Neural cell (in vitro differentiated cells): Measurements from ENCODE around the gene DNMT3A. TPM values are rescaled to one million over a fixed set of nuclear protein-coding genes. Genes with fewer than 3 reads are reported as not detected.
A peak's percentile ranks its signal among the peaks of the same experiment; 100 is the strongest.

Source experiments
- H2AFZ ChIP-seq: fragments of 200-600, 300-800 bp; sonication (generic), shearing (Covaris generic); 2 replicates; pipeline ENCODE4 v1.6.0; 2014; ENCODE audit warnings: low read depth, mild to moderate bottlenecking, antibody characterized with exemption, low read length, moderate library complexity
- H3F3A ChIP-seq: fragments of 200-600 bp; shearing (Covaris generic); 2 replicates; pipeline ENCODE4 v1.6.1; 2016; ENCODE audit warnings: mild to moderate bottlenecking, moderate library complexity, mixed read lengths, antibody characterized with exemption, low read length; ENCODE audit not compliant: insufficient read depth, poor library complexity, severe bottlenecking
- H3K27ac ChIP-seq: fragments of 200-600, 300-800 bp; sonication (generic), shearing (Covaris generic); 2 replicates; pipeline ENCODE4 v1.5.1; 2014; ENCODE audit warnings: mild to moderate bottlenecking, low read length, moderate library complexity
- H3K27me3 ChIP-seq: fragments of 300-800, 200-600 bp; sonication (generic), shearing (Covaris generic); 2 replicates; pipeline ENCODE4 v1.6.0; 2014; ENCODE audit warnings: mild to moderate bottlenecking, low read depth, low read length, moderate library complexity; ENCODE audit not compliant: insufficient read depth
- H3K36me3 ChIP-seq: fragments of 300-800, 200-600 bp; sonication (generic), shearing (Covaris generic); 2 replicates; pipeline ENCODE4 v1.5.1; 2014; ENCODE audit warnings: mild to moderate bottlenecking, antibody characterized with exemption, low read length, moderate library complexity; ENCODE audit not compliant: insufficient read depth
- H3K4me2 ChIP-seq: fragments of 300-800, 200-600 bp; sonication (generic), shearing (Covaris generic); 2 replicates; pipeline ENCODE4 v1.6.0; 2014; ENCODE audit warnings: mild to moderate bottlenecking, low read length
- H3K4me3 ChIP-seq: fragments of 300-800, 200-600 bp; sonication (generic), shearing (Covaris generic); 2 replicates; pipeline ENCODE4 v1.5.1; 2014; ENCODE audit warnings: mild to moderate bottlenecking, low read length, moderate library complexity
- H3K79me2 ChIP-seq: fragments of 200-600 bp; shearing (Covaris generic); replicated peaks from 2 replicates; pipeline ENCODE4 v1.6.0; 2014; ENCODE audit warnings: mild to moderate bottlenecking, low read length, moderate library complexity; ENCODE audit not compliant: insufficient read depth
- H3K9ac ChIP-seq: fragments of 300-800, 200-600 bp; sonication (generic), shearing (Covaris generic); 2 replicates; pipeline ENCODE4 v1.6.1; 2016; ENCODE audit warnings: mild to moderate bottlenecking, low read length, mixed read lengths
- H3K9me2 ChIP-seq: fragments of 200-600 bp; shearing (Covaris generic); 2 replicates; pipeline ENCODE4 v1.6.1; 2016; ENCODE audit warnings: mild to moderate bottlenecking, low read length, mixed read lengths; ENCODE audit not compliant: insufficient read depth
- H3K9me3 ChIP-seq: fragments of 200-600, 300-800 bp; sonication (generic), shearing (Covaris generic); 2 replicates; pipeline ENCODE4 v1.6.1; 2016; ENCODE audit warnings: mild to moderate bottlenecking, mixed run types, low read length, moderate library complexity, mixed read lengths
- H4K20me1 ChIP-seq: fragments of 200-600 bp; shearing (Covaris generic); 2 replicates; pipeline ENCODE4 v1.6.1; 2016; ENCODE audit warnings: mild to moderate bottlenecking, mixed run types; ENCODE audit not compliant: insufficient read depth
- EP300 ChIP-seq: fragments of 450-650 bp; conservative IDR thresholded peaks from 2 replicates; pipeline ENCODE4 v1.6.1; 2014; ENCODE audit warnings: antibody characterized with exemption, mild to moderate bottlenecking, moderate library complexity; ENCODE audit not compliant: poor library complexity, severe bottlenecking
- EZH2 ChIP-seq: fragments of 200-600, 300-800 bp; shearing (Covaris generic), sonication (generic); IDR thresholded peaks from 2 replicates; pipeline ENCODE4 v1.6.1; 2014; ENCODE audit warnings: antibody characterized with exemption, low read length, borderline replicate concordance, mild to moderate bottlenecking; ENCODE audit not compliant: insufficient read depth, poor library complexity, severe bottlenecking
- MXI1 ChIP-seq: fragments of 450-650 bp; conservative IDR thresholded peaks from 2 replicates; pipeline ENCODE4 v1.6.1; 2014; ENCODE audit warnings: antibody characterized with exemption, mild to moderate bottlenecking; ENCODE audit not compliant: poor library complexity, severe bottlenecking
- POLR2AphosphoS5 ChIP-seq: IDR thresholded peaks from 2 replicates; pipeline ENCODE4 v1.6.1; 2012
- RAD21 ChIP-seq: fragments of 450-650 bp; conservative IDR thresholded peaks from 2 replicates; pipeline ENCODE4 v1.6.1; 2014; ENCODE audit warnings: antibody characterized with exemption, mild to moderate bottlenecking, moderate library complexity
- SMC3 ChIP-seq: fragments of 450-650 bp; conservative IDR thresholded peaks from 2 replicates; pipeline ENCODE4 v1.6.1; 2014; ENCODE audit warnings: antibody characterized with exemption, mild to moderate bottlenecking, moderate library complexity; ENCODE audit not compliant: poor library complexity
- TAF1 ChIP-seq: IDR thresholded peaks from 2 replicates; pipeline ENCODE4 v1.6.1; 2012; ENCODE audit warnings: low read depth
- polyA plus RNA-seq: library from polyadenylated mRNA; depleted of rRNA; stranded (reverse); fragments of >200 nt; gene quantifications from 2 replicates; pipeline ENCODE4 v1.2.3, GENCODE V29; 2014
- TF ChIP-seq, protein P1 (sequence below): fragments of 450-650 bp; IDR thresholded peaks from 2 replicates; pipeline ENCODE4 v1.5.1; 2014; ENCODE audit warnings: antibody characterized with exemption, mild to moderate bottlenecking, moderate library complexity; ENCODE audit not compliant: poor library complexity, severe bottlenecking
- TF ChIP-seq, protein P2 (sequence below): IDR thresholded peaks from 2 replicates; pipeline ENCODE4 v1.6.1; 2012; ENCODE audit warnings: borderline replicate concordance

DNMT3A gene
- polyA plus RNA-seq, 1 donor from 2014 or later, result 33.0 TPM

GRCh38 chr2:25375989-25376545, 34.3 kb upstream of the DNMT3A start:
- peak overlapping the region; percentile 15 for H3K27ac ChIP-seq
- no peak overlapping the region for H2AFZ ChIP-seq
- H3K9ac ChIP-seq, result peak overlapping the region; percentile 35
- H3K36me3 ChIP-seq, result no peaks in the 10 kb centered on the region
- H3F3A ChIP-seq, result no peaks in the 10 kb centered on the region
- H3K79me2 ChIP-seq, result no peaks in the 10 kb centered on the region
- H4K20me1 ChIP-seq, result no peaks in the 10 kb centered on the region
- no peak for TF ChIP-seq EP300
- TF ChIP-seq MXI1, result no peak
- no peak for TF ChIP-seq TAF1
- no peak for TF ChIP-seq EZH2
- TF ChIP-seq, protein P1, sequence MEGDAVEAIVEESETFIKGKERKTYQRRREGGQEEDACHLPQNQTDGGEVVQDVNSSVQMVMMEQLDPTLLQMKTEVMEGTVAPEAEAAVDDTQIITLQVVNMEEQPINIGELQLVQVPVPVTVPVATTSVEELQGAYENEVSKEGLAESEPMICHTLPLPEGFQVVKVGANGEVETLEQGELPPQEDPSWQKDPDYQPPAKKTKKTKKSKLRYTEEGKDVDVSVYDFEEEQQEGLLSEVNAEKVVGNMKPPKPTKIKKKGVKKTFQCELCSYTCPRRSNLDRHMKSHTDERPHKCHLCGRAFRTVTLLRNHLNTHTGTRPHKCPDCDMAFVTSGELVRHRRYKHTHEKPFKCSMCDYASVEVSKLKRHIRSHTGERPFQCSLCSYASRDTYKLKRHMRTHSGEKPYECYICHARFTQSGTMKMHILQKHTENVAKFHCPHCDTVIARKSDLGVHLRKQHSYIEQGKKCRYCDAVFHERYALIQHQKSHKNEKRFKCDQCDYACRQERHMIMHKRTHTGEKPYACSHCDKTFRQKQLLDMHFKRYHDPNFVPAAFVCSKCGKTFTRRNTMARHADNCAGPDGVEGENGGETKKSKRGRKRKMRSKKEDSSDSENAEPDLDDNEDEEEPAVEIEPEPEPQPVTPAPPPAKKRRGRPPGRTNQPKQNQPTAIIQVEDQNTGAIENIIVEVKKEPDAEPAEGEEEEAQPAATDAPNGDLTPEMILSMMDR, result no peak
- no peak for TF ChIP-seq POLR2AphosphoS5
- TF ChIP-seq SMC3, result no peak
- TF ChIP-seq, protein P2, sequence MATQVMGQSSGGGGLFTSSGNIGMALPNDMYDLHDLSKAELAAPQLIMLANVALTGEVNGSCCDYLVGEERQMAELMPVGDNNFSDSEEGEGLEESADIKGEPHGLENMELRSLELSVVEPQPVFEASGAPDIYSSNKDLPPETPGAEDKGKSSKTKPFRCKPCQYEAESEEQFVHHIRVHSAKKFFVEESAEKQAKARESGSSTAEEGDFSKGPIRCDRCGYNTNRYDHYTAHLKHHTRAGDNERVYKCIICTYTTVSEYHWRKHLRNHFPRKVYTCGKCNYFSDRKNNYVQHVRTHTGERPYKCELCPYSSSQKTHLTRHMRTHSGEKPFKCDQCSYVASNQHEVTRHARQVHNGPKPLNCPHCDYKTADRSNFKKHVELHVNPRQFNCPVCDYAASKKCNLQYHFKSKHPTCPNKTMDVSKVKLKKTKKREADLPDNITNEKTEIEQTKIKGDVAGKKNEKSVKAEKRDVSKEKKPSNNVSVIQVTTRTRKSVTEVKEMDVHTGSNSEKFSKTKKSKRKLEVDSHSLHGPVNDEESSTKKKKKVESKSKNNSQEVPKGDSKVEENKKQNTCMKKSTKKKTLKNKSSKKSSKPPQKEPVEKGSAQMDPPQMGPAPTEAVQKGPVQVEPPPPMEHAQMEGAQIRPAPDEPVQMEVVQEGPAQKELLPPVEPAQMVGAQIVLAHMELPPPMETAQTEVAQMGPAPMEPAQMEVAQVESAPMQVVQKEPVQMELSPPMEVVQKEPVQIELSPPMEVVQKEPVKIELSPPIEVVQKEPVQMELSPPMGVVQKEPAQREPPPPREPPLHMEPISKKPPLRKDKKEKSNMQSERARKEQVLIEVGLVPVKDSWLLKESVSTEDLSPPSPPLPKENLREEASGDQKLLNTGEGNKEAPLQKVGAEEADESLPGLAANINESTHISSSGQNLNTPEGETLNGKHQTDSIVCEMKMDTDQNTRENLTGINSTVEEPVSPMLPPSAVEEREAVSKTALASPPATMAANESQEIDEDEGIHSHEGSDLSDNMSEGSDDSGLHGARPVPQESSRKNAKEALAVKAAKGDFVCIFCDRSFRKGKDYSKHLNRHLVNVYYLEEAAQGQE, result no peak
- TF ChIP-seq RAD21, result no peak
- no peaks in the 10 kb centered on the region for H3K27me3 ChIP-seq
- peak overlapping the region; percentile 54 for H3K4me3 ChIP-seq
- no peaks in the 10 kb centered on the region for H3K9me3 ChIP-seq
- no peaks in the 10 kb centered on the region for H3K9me2 ChIP-seq
- H3K4me2 ChIP-seq, result no peak overlapping the region

GRCh38 chr2:25375371-25375988, 33.8 kb upstream of the DNMT3A start:
- no peak overlapping the region for H2AFZ ChIP-seq
- H4K20me1 ChIP-seq, result no peaks in the 10 kb centered on the region
- no peak overlapping the region for H3K9ac ChIP-seq
- H3K4me3 ChIP-seq, result no peak overlapping the region
- no peak overlapping the region for H3K4me2 ChIP-seq
- H3K36me3 ChIP-seq, result no peaks in the 10 kb centered on the region
- no peaks in the 10 kb centered on the region for H3K9me3 ChIP-seq
- H3K27me3 ChIP-seq, result no peaks in the 10 kb centered on the region
- no peaks in the 10 kb centered on the region for H3F3A ChIP-seq
- H3K9me2 ChIP-seq, result no peaks in the 10 kb centered on the region
- no peak overlapping the region for H3K27ac ChIP-seq
- H3K79me2 ChIP-seq, result no peaks in the 10 kb centered on the region
- no peak for TF ChIP-seq TAF1
